Lower leg skin (tissue), 4 donors: ENCODE measurements around the gene CLPTM1. TPM values are rescaled to one million over a fixed set of nuclear protein-coding genes. Genes with fewer than 3 reads are reported as not detected.

Experiments
- DNase-seq, 2 donors: peaks; one replicate each; pipeline ENCODE4 v3.0.0-alpha.2; 2019; ENCODE audit warnings: low spot score in 2 of 2
- H3K4me3 ChIP-seq: fragments of 200-600 bp; sonication (generic); 2 replicates; pipeline ENCODE4 v1.5.1; 2017; ENCODE audit warnings: mild to moderate bottlenecking, low read depth; ENCODE audit not compliant: poor library complexity, severe bottlenecking
- CTCF ChIP-seq, 3 donors: fragments of 450-650 bp; IDR thresholded peaks; one replicate each; pipeline ENCODE4 v1.5.1; 2016; ENCODE audit warnings: antibody characterized with exemption in 3 of 3, mild to moderate bottlenecking in 3 of 3, moderate library complexity in 2 of 3
- POLR2A ChIP-seq, 2 donors: fragments of 450-650 bp; IDR thresholded peaks; one replicate each; pipeline ENCODE4 v1.6.1; 2016 to 2017; ENCODE audit warnings: antibody characterized with exemption in 2 of 2, mild to moderate bottlenecking in 1 of 2, moderate library complexity in 1 of 2
- WGBS, 2 donors: methylation state at CpG; one replicate each; pipeline ENCODE4 v1.1.5; 2018; 5-methylcytosine and 5-hydroxymethylcytosine counted together
- intact Hi-C: fragments of 100-400 bp; cut with DNase I; formaldehyde crosslinking; loops from one replicate; pipeline ENCODE4 v1.15.0; 2023; ENCODE audit warnings: low total_unique reads
- total RNA-seq, 4 donors: library from RNA; depleted of rRNA; stranded (reverse); fragments of >200 nt; gene quantifications; one replicate each; pipeline ENCODE4 v1.1.0, GENCODE V29; 2016

The CLPTM1 gene
- total RNA-seq, 4 donors from 2014 or later: 78.5 to 103 (median 94.2) TPM

GRCh38 chr19:45038931-45039893, 84.0 kb downstream of the CLPTM1 start, which contains the start of gene CLASRP:
Gene CLASRP, plus strand, starts transcription at chr19:45039045. Its CDS starts 1,168 bp downstream, at chr19:45040213.
- DNase-seq: peak; percentile 86 to 98
- intact Hi-C loops: no loop called here
- 1 to 3% methylated on average over 54 to 57 of the region's 62 CpGs for WGBS, 2 donors

GRCh38 chr19:45040059-45040771, 85.0 kb downstream of the CLPTM1 start:
- no peak for DNase-seq
- TF ChIP-seq POLR2A (IDR thresholded peaks at IDR 0.05): no peak
- intact Hi-C loops: no loop called here
- H3K4me3 ChIP-seq: no peak overlapping the region
- 71 to 78% methylated on average over 19 of the region's 19 CpGs for WGBS, 2 donors

More at GRCh38 chr19:45038931-45039893, 84.0 kb downstream of the CLPTM1 start, which contains the start of gene CLASRP:
- peak within 1 kb of the TSS; percentile 71 for H3K4me3 ChIP-seq
- TF ChIP-seq CTCF (IDR thresholded peaks at IDR 0.05): no peak
- TF ChIP-seq POLR2A (IDR thresholded peaks at IDR 0.05): peak in 1 of 2 donors; percentile 79

- no peak overlapping the region for H3K4me3 ChIP-seq
- TF ChIP-seq POLR2A (IDR thresholded peaks at IDR 0.05): no peak
- no peak for TF ChIP-seq CTCF (IDR thresholded peaks at IDR 0.05)
- no peak for DNase-seq
- WGBS, 2 donors: 78 to 81% methylated on average over 5 to 6 of the region's 6 CpGs
- intact Hi-C loops: no loop called here
These were observed 85.9 kb downstream of the CLPTM1 start for GRCh38 chr19:45041125-45041524.

Other genes with a start within 250 kb of the CLPTM1 start
- gene BCL3, start 206.7 kb upstream of the CLPTM1 start, total RNA-seq: 10 to 100 TPM; 17.1 to 27.3 (median 19.0) TPM
- 10 to 100 TPM; 64.3 to 87.0 (median 75.6) TPM for gene CBLC, start 177.5 kb upstream of the CLPTM1 start, total RNA-seq
- 10 to 100 TPM; 32.3 to 73.5 (median 58.0) TPM for gene BCAM, start 146.3 kb upstream of the CLPTM1 start, total RNA-seq
- gene NECTIN2, start 109.1 kb upstream of the CLPTM1 start, total RNA-seq: 10 to 100 TPM; 75.2 to 91.1 (median 82.4) TPM
- 10 to 100 TPM; 32.5 to 52.3 (median 46.4) TPM for gene TOMM40, start 64.1 kb upstream of the CLPTM1 start, total RNA-seq
- 100 to 1,000 TPM; 511 to 997 (median 747) TPM for gene APOE, start 49.6 kb upstream of the CLPTM1 start, total RNA-seq
- gene APOC1, start 40.8 kb upstream of the CLPTM1 start, total RNA-seq: 10 to 100 TPM; 17.1 to 35.5 (median 28.8) TPM
- gene APOC4, start 13.1 kb upstream of the CLPTM1 start, total RNA-seq: not detected
- 1 to 10 TPM; 1.6 to 4.3 (median 2.8) TPM for gene APOC2, start 9.3 kb upstream of the CLPTM1 start, total RNA-seq
- 10 to 100 TPM in 3 of 4 donors, 1 to 10 TPM in 1; 8.1 to 15.1 (median 11.7) TPM for gene RELB, start 46.1 kb downstream of the CLPTM1 start, total RNA-seq
- gene CLASRP, start 83.7 kb downstream of the CLPTM1 start, total RNA-seq: 100 to 1,000 TPM in 2 of 4 donors, 10 to 100 TPM in 2; 59.9 to 207 (median 128) TPM
- 1 to 10 TPM; 2.4 to 7.8 (median 4.8) TPM for gene ZNF296, start 121.1 kb downstream of the CLPTM1 start, total RNA-seq
- gene GEMIN7, start 123.9 kb downstream of the CLPTM1 start, total RNA-seq: 10 to 100 TPM; 11.8 to 24.9 (median 21.5) TPM
- gene PPP1R37, start 137.8 kb downstream of the CLPTM1 start, total RNA-seq: 10 to 100 TPM; 37.4 to 55.2 (median 52.1) TPM
- 100 to 1,000 TPM in 1 of 4 donors, 10 to 100 TPM in 3; 42.0 to 100 (median 51.4) TPM for gene NKPD1, start 205.6 kb downstream of the CLPTM1 start, total RNA-seq
- gene TRAPPC6A, start 222.9 kb downstream of the CLPTM1 start, total RNA-seq: 10 to 100 TPM; 36.0 to 52.3 (median 47.9) TPM
- gene BLOC1S3, start 223.4 kb downstream of the CLPTM1 start, total RNA-seq: 10 to 100 TPM; 26.6 to 65.1 (median 31.4) TPM